ENCODE results near the gene KRT5.

The KRT5 gene

GRCh38 chr12:52522346-52523011 lies 2.3 kb upstream of the KRT5 start:
- no peak for TF ChIP-seq CTCF (IDR thresholded peaks at IDR 0.05; ENCODE audit: low read depth, low read length, missing control alignments)
- no peak overlapping the region for H3K4me3 ChIP-seq (ENCODE audit: low read depth, low read length)
- no peak for DNase-seq (ENCODE audit: low read depth)

- no peak overlapping the region for H3K4me3 ChIP-seq (ENCODE audit: low read depth, low read length)
- TF ChIP-seq CTCF (IDR thresholded peaks at IDR 0.05; ENCODE audit: low read depth, low read length, missing control alignments), result no peak
- no peak for DNase-seq (ENCODE audit: low read depth)
These were observed 1.5 kb upstream of the KRT5 start for GRCh38 chr12:52521568-52522266.

- no peak overlapping the region for H3K4me3 ChIP-seq (ENCODE audit: low read depth, low read length)
- no peak for TF ChIP-seq CTCF (IDR thresholded peaks at IDR 0.05; ENCODE audit: low read depth, low read length, missing control alignments)
- no peak for DNase-seq (ENCODE audit: low read depth)
These were observed 977 bp upstream of the KRT5 start for GRCh38 chr12:52521175-52521567.

- no peak for TF ChIP-seq CTCF (IDR thresholded peaks at IDR 0.05; ENCODE audit: low read depth, low read length, missing control alignments)
- H3K4me3 ChIP-seq (ENCODE audit: low read depth, low read length), result no peak overlapping the region
- DNase-seq (ENCODE audit: low read depth), result no peak
These were observed 849 bp downstream of the KRT5 start for GRCh38 chr12:52519387-52519703.

- no peak for TF ChIP-seq CTCF (IDR thresholded peaks at IDR 0.05; ENCODE audit: low read depth, low read length, missing control alignments)
- no peak overlapping the region for H3K4me3 ChIP-seq (ENCODE audit: low read depth, low read length)
- no peak for DNase-seq (ENCODE audit: low read depth)
These were observed 1.4 kb downstream of the KRT5 start for GRCh38 chr12:52518574-52519386.

- TF ChIP-seq CTCF (IDR thresholded peaks at IDR 0.05; ENCODE audit: low read depth, low read length, missing control alignments), result no peak
- no peak overlapping the region for H3K4me3 ChIP-seq (ENCODE audit: low read depth, low read length)
- no peak for DNase-seq (ENCODE audit: low read depth)
These were observed 2.3 kb downstream of the KRT5 start for GRCh38 chr12:52517888-52518287.

Data from GM12864 (cell line).